HG03520 (cell line): ENCODE data around the gene ZNF800.
"Not testable (repeated sequence)": the region's sequence is repeated elsewhere in the genome, so short reads cannot be mapped to it uniquely, and the experiment has no call there.

ENCODE experiments used
- ATAC-seq: cut with Tn5 transposase; IDR thresholded peaks from one replicate; pipeline ENCODE4 v1.9.1; 2021; ENCODE audit warnings: mild to moderate bottlenecking, moderate library complexity; ENCODE audit not compliant: unreplicated experiment

ZNF800 gene, protein sequence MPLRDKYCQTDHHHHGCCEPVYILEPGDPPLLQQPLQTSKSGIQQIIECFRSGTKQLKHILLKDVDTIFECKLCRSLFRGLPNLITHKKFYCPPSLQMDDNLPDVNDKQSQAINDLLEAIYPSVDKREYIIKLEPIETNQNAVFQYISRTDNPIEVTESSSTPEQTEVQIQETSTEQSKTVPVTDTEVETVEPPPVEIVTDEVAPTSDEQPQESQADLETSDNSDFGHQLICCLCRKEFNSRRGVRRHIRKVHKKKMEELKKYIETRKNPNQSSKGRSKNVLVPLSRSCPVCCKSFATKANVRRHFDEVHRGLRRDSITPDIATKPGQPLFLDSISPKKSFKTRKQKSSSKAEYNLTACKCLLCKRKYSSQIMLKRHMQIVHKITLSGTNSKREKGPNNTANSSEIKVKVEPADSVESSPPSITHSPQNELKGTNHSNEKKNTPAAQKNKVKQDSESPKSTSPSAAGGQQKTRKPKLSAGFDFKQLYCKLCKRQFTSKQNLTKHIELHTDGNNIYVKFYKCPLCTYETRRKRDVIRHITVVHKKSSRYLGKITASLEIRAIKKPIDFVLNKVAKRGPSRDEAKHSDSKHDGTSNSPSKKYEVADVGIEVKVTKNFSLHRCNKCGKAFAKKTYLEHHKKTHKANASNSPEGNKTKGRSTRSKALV

DNA sequence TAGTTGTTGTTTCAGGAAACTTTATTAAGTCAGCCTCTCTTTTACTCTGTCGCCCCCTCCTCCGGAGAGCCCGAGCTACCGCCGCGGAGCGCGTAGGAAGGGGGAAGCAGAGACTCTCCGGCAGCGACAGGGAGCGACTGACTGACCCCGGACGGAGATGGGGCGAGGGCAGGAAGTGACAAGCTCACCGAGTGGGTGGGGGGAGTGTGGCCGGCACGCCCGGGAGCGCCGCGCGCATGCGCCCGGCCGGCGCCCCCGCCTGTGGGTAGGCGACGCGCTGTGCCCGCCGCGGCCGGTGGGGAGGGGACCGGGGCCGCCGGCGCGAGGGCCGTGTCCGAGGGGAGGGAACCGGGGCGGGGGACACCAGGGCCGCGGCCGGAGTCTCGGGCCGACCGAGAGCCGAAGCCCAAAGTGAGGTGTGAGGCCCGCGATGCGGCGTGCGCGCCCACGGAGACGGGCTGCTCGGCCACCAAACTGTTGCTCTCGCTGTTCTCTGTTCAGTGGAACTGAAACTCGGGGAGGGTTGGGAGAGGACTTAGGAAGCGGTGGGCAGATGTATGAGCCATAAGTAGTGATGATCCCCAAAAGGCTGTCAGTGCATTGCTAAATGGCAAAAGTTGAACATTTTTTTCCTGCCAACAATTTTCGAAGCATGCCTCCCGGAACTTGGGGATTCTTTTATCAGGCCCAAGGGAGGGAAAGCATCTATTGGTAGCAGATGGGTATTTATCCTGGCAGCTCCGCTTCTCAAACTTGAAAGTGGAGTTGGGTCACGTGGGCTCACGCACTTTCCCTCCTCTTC lies at the start of gene ZNF800:
ZNF800 (minus strand) TSS at position 143 of the 802 bp plus-strand sequence. CDS start 1,151 bp downstream, outside the sequence.
- ATAC-seq, result peak; percentile 70

DNA sequence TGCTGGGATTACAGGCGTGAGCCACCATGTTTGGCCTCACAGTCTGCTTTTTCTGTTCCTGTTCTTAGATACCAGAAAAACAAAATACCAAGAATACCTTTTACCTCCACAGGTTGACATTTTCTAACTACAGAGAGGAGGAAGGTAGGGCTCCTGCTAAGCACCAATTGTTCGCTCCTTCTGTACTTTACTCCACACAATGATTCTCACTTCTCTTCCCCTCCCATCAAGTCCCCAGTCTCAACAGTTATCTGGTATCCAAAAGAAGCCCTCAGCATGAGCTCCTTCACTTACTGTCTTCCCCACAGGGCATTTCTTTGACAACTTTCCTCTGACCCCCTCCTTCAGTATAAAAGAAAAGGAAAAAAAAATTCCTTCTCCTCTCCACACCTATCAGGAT lies 47.7 kb upstream of the ZNF800 start:
- no peak for ATAC-seq

GRCh38 chr7:127438836-127439235 lies 46.3 kb upstream of the ZNF800 start:
- ATAC-seq, result no peak

DNA sequence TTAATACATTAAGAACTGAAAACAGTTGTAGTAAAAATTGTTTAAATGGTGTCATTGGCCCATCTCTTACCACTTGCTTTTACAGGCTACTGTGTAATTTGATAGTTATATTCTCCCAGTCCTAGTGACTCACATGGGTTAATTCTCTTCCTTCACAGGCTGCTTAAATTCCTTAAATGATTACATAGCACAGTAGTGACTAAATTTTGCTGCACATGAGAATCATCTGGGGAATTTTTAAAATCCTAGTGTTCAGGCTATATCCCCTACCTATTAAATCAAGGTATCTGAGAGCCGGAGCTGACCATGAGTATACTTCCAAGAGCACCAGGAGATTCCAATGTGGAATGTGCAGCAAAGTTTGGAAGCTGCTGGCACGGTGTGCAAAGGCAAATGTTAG lies 45.3 kb upstream of the ZNF800 start:
- ATAC-seq, result no peak

GRCh38 chr7:127437241-127437640 lies 44.7 kb upstream of the ZNF800 start:
- ATAC-seq, result no peak

- not testable (repeated sequence) for ATAC-seq
These were observed 36.8 kb upstream of the ZNF800 start for GRCh38 chr7:127429281-127429680.

GRCh38 chr7:127419196-127419595 lies 26.7 kb upstream of the ZNF800 start:
- no peak for ATAC-seq

GRCh38 chr7:127418459-127418858 lies 26.0 kb upstream of the ZNF800 start:
- no peak for ATAC-seq

GRCh38 chr7:127417346-127417745 lies 24.8 kb upstream of the ZNF800 start:
- ATAC-seq, result peak; percentile 76

GRCh38 chr7:127415060-127415742 lies 22.7 kb upstream of the ZNF800 start:
- no peak for ATAC-seq

DNA sequence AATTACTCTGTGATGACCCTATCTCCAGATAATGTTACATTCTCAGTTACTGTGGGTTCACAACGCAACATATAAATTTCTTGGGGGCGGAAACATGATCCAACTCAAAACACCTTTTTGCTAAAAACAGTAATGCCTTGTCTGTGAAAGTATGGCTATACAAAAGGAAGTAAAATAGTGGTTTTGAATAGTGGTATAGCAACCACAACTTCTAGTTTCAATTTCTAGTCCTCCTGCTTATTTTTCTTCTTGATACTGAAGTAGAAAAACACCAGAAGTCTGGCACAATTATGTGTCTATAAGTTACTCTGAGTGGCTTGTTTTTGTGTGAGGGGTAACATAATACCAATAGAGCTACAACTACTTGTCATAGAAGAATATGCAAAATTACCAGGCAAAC lies 21.5 kb upstream of the ZNF800 start:
- peak; percentile 54 for ATAC-seq

- no peak for ATAC-seq
These were observed 20.8 kb upstream of the ZNF800 start for GRCh38 chr7:127413326-127413725.

GRCh38 chr7:127411176-127411575 lies 18.7 kb upstream of the ZNF800 start:
- no peak for ATAC-seq

GRCh38 chr7:127409629-127410028 lies 17.1 kb upstream of the ZNF800 start:
- no peak for ATAC-seq

- peak; percentile 66 for ATAC-seq
These were observed 12.0 kb upstream of the ZNF800 start for GRCh38 chr7:127404286-127405072.

DNA sequence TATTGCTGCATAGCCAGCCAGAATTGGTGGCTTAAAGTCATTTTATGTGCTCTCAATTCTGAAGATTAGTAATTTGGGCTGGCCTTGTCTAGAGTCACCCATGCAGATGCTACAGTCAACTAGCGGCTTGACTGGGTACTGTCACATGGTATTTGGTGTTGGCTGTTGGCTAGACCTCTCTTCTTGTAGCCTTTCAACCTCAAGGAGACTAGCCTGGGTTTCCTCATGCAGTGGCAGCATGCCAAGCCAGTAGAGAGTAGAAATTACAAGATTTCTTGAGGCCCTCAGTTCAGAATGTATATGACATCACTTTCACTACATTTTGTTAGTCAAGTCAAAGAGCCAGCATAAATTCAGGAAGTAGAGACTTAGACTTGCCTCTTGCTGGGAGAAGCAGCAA lies 3.7 kb upstream of the ZNF800 start:
- peak; percentile 42 for ATAC-seq

- not testable (repeated sequence) for ATAC-seq
These were observed 2.6 kb upstream of the ZNF800 start for GRCh38 chr7:127395104-127395503.

DNA sequence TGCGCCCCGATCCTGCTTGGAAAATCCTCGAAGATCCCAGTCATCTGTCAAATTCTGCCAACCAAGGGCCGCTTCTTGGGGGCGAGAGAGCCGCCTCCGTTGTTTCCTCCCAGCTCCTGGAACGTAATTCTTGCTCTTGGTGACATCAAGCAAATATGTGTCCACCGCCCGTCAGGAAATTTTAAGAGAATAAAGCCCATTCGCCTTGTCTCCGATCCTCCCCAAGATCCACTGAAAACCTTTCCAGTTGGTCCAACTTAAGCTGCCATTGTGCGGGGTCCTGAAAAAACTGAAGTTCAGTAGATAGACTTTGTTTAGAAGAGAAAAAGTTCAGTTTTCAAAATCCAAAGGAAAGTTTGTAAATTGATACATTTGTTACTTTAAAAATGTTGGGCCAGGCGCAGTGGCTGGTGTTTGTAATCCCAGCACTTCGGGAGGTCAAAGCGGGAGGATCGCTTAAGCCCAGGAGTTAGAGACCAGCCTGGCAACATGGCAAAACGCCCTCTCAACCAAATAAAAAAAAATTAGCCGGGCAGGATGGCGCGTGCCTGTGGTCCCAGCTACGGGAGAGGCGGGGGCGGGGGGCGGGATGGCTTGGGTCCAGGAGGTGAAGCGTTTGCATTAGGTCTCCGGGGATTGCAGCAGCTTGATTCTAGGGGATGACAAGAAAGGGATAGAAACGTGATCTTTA lies 1.0 kb upstream of the ZNF800 start:
- ATAC-seq, result no peak

- peak; percentile 36 for ATAC-seq
These were observed 334 bp downstream of the ZNF800 start for GRCh38 chr7:127392182-127392565.
